GM06990 (cell line): ENCODE results near the gene KCNB1.

Experiments used
- DNase-seq: peaks from one replicate; pipeline ENCODE4 v3.0.0-alpha.2; 2011; ENCODE audit not compliant: insufficient read length; ENCODE audit errors: extremely low read depth
- H3K27me3 ChIP-seq: replicated peaks from 2 replicates; pipeline ENCODE4 v1.6.0; 2011; ENCODE audit warnings: low read length; ENCODE audit not compliant: control insufficient read depth, insufficient read depth
- H3K36me3 ChIP-seq: 2 replicates; pipeline ENCODE4 v1.5.1; 2011; ENCODE audit warnings: low read length; ENCODE audit not compliant: control insufficient read depth, insufficient read depth
- H3K4me3 ChIP-seq: replicated peaks from 2 replicates; pipeline ENCODE4 v1.5.1; 2011; ENCODE audit warnings: low read depth, mild to moderate bottlenecking, control low read depth, low read length
- TF ChIP-seq, protein P1 (sequence below): IDR thresholded peaks from 2 replicates; pipeline ENCODE4 v1.5.1; 2011; ENCODE audit warnings: low read length, control low read depth, mild to moderate bottlenecking, inconsistent platforms; ENCODE audit not compliant: insufficient read depth, poor library complexity, severe bottlenecking

Gene KCNB1

DNA sequence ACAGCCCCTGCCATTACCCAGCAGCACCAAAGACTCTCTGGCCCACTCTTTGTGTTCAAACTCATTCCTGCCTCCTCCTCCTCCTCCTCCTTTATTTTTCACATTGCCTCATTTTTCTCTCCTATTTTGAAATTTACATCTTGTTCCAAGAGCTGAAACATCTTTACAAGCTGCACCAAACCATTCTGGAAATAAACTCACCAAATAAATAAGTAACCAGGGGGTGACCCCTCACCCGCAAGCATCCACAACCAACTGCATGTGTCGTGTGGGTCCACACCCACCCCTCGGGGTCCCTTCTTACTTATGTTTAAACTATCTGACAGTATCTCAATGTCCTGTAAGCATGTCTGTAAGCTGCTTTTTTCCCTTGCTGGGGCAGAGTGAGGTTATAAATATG, 1.4 kb downstream of the KCNB1 start:
- Histone ChIP-seq H3K36me3 (no peaks in the 10 kb centered on the region), H3K27me3 (no peaks in the 10 kb centered on the region), H3K4me3 (no peak overlapping the region)
- DNase-seq: no peak
- TF ChIP-seq, protein P1, sequence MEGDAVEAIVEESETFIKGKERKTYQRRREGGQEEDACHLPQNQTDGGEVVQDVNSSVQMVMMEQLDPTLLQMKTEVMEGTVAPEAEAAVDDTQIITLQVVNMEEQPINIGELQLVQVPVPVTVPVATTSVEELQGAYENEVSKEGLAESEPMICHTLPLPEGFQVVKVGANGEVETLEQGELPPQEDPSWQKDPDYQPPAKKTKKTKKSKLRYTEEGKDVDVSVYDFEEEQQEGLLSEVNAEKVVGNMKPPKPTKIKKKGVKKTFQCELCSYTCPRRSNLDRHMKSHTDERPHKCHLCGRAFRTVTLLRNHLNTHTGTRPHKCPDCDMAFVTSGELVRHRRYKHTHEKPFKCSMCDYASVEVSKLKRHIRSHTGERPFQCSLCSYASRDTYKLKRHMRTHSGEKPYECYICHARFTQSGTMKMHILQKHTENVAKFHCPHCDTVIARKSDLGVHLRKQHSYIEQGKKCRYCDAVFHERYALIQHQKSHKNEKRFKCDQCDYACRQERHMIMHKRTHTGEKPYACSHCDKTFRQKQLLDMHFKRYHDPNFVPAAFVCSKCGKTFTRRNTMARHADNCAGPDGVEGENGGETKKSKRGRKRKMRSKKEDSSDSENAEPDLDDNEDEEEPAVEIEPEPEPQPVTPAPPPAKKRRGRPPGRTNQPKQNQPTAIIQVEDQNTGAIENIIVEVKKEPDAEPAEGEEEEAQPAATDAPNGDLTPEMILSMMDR: no peak

DNA sequence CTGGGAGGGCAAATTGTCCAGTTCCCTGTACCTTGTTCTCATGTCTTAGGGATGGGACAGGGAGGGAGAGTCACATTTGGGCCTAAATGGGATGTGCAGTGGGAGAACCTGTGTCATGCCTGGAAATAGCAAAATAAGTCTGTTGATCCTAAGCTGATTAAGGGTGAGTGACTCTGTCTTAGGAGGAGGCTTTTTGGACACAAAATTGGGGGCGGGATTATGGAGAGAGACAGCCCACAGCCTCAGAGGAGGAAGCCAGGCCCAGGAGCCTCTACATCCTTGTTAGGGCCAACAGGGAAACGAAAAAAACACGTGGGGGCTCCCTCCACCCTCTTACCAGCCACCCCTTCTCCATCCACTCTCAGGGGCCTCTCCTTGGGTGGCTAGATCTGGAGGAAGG, 2.2 kb downstream of the KCNB1 start:
- DNase-seq: no peak
- Histone ChIP-seq H3K4me3 (no peak overlapping the region), H3K36me3 (no peaks in the 10 kb centered on the region), H3K27me3 (no peaks in the 10 kb centered on the region; the same call in 1 of the 2 replicates)
- TF ChIP-seq, protein P1: no peak

DNA sequence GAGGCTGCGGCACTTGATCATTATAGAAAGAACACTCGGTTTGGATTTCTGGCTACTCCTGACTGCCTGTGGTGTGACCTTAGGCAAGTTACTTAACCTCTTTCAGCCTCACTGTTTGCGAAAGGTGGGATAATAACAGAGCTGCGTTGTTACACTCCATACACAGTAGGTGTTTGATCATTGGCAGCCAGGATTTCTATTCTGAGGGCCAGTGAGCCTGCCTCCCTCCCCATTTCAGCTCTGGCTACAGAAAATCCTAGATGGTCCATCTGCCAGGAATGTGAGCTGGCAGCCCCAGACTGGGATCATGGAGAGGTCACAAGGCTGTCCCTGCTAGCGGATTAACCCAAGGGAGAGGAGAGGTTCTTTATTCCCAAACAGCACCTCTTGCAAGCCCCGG, 2.7 kb downstream of the KCNB1 start:
- DNase-seq: no peak
- TF ChIP-seq, protein P1: no peak
- Histone ChIP-seq H3K4me3 (no peak overlapping the region), H3K27me3 (peaks cover 1% of the 10 kb centered on the region), H3K36me3 (no peaks in the 10 kb centered on the region)

DNA sequence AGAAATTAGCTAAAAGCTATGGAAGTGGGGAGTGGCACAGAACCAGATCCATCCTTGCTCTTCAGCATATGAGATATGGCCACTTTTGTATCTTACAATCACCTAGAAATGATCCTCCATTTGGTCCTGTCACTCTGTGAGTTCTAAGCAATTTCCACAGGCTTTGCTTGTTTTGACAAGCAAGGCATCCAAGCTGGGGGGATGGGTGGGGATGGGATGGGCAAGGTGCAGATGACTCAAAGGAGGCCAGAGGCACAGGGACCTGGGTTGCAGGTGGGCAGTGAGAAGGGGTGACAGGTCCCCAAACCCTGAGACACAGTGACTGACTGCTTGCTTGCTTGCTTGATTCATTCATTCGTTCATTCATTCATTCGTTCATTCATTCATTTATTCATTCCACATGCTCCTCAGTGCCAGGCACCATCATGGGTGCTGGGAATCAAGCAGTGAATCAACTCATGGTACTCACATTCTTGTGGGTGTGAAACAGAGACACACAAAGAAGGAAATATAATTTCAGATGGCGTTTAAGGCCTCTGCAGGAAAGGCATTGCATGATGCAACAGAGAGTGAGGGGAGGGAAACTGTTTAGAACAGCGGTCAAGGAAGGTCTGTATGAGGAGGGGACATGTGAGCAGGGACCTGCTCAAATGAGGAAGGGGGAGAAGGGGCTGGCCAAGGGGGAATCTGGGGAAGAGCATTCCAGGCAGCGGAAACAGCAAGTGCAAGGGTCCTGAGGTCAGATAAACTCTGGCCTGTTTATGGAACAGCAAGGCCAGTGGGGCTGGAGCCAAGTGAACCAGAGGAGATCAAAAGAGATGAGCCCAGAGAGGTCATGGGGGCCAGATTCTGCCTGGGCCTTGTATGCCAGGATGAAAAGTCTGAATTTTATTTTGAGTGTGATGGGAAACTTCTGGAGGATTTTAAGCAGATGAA, 3.4 kb downstream of the KCNB1 start:
- H3K4me3 ChIP-seq: no peak overlapping the region
- H3K27me3 ChIP-seq: peaks cover 1% of the 10 kb centered on the region
- TF ChIP-seq, protein P1: no peak

DNA sequence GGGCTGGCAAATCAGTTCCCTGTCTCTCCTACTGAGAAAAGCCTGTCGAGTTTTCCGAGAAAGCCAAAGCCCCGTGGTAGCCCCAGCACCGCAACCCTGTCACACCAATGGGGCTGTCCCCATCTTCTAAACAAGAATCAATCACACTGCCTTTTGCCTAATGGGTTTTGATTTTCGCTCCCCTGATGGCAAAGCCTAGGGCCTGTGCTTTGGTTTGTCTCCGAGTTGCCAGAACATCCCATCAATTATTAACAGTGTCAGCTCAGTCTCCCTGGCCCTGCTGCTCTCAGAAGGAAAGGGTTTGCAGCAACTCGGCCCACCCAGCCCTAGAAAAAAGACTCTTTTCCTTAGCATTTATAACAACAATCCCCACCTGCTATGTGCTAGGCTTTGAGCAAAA, 4.2 kb downstream of the KCNB1 start:
- peaks cover 1% of the 10 kb centered on the region for H3K27me3 ChIP-seq
- no peak for DNase-seq
- no peaks in the 10 kb centered on the region for H3K36me3 ChIP-seq
- TF ChIP-seq, protein P1: no peak
- H3K4me3 ChIP-seq: no peak overlapping the region

More for the DNA sequence above, 3.4 kb downstream of the KCNB1 start:
- no peaks in the 10 kb centered on the region for H3K36me3 ChIP-seq
- DNase-seq: no peak
